Small intestine (tissue), 7 donors: Measurements from ENCODE around the gene DNLZ. TPM values are rescaled to one million over a fixed set of nuclear protein-coding genes. Genes with fewer than 3 reads are reported as not detected.

Experiments used
- DNase-seq, 2 donors: peaks; one replicate each; pipeline versions ENCODE4 v3.0.0 to v3.0.0-alpha.2; 2013
- FAIRE-seq: peaks from 2 replicates; lab custom pipeline; 2012; peaks lifted over from hg19 to GRCh38; lab: Jason Lieb, UNC
- H3K27ac ChIP-seq, 3 donors: one replicate each; pipeline ENCODE4 v1.5.1; 2013; ENCODE audit warnings: low read length in 2 of 3, mild to moderate bottlenecking in 2 of 3, control low read depth in 1 of 3, inconsistent platforms in 1 of 3, low read depth in 1 of 3, moderate library complexity in 1 of 3
- H3K27me3 ChIP-seq, 3 donors: one replicate each; pipeline ENCODE4 v1.6.1; 2013; ENCODE audit warnings: low read length in 3 of 3, inconsistent platforms in 1 of 3; ENCODE audit not compliant: control insufficient read depth in 3 of 3, insufficient read depth in 3 of 3
- H3K36me3 ChIP-seq, 3 donors: one replicate each; pipeline ENCODE4 v1.6.1; 2013; ENCODE audit warnings: low read length in 3 of 3, inconsistent platforms in 1 of 3, low read depth in 1 of 3, mild to moderate bottlenecking in 1 of 3, moderate library complexity in 1 of 3; ENCODE audit not compliant: control insufficient read depth in 3 of 3, insufficient read depth in 2 of 3
- H3K4me1 ChIP-seq, 3 donors: one replicate each; pipeline ENCODE4 v1.6.1; 2013; ENCODE audit warnings: low read length in 2 of 3, inconsistent platforms in 1 of 3, low read depth in 1 of 3, mild to moderate bottlenecking in 1 of 3, moderate library complexity in 1 of 3; ENCODE audit not compliant: control insufficient read depth in 3 of 3, insufficient read depth in 2 of 3
- H3K4me3 ChIP-seq, 3 donors: one replicate each; pipeline ENCODE4 v1.5.1; 2013; ENCODE audit warnings: low read length in 3 of 3, control low read depth in 1 of 3, inconsistent platforms in 1 of 3, low read depth in 1 of 3, mild to moderate bottlenecking in 1 of 3, moderate library complexity in 1 of 3
- H3K9me3 ChIP-seq, 2 donors: one replicate each; pipeline ENCODE4 v1.6.1; 2013; ENCODE audit warnings: low read depth in 1 of 2, low read length in 1 of 2; ENCODE audit not compliant: control insufficient read depth in 2 of 2, insufficient read depth in 1 of 2
- WGBS, 3 donors: extraction: QIAGEN DNeasy Blood & Tissue Kit; methylation state at CpG; one replicate each; pipeline ENCODE4 v1.1.7; 2013; 5-methylcytosine and 5-hydroxymethylcytosine counted together
- polyA plus RNA-seq, 4 donors: library from polyadenylated mRNA; stranded (reverse) in 3 of 4; unstranded in 1 of 4; fragments of 200-250 nt in 3 of 4; fragments of 120-200 nt in 1 of 4; gene quantifications; one replicate each; pipeline versions ENCODE4 v1.2.1 to v1.2.3, GENCODE V29; 2013
- donor health status: healthy with polysubstance abuse.
- donor health status: control.
- donor health status: control.
- donor health status: Bipolar disorder and iron deficiency.
- donor health status: healthy.

The DNLZ gene
- polyA plus RNA-seq, 4 donors: 8.5 to 16.1 (median 11.0) TPM

DNA sequence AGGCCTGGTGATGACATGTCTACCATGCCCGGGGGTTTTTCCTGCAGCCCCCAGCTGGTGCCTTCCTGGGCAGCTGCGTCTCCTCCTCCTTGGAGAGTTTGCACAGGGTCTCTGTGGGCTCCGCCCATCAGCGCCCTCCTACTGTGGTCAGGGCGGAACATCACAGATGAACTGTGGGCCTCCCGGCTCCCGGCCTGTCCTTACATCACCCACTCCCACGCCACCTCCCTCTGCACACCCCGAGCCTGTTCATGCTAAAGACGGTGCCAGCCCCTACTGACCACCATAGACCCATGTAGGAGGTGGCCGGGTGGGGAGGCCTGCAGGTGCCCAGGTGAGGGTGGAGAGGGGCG, 23.6 kb downstream of the DNLZ start:
- H3K36me3 ChIP-seq: peaks cover 0 to 43% (median 0%) of the 10 kb centered on the region in 3 donors
- H3K27me3 ChIP-seq: no peaks in the 10 kb centered on the region
- H3K27ac ChIP-seq: no peak overlapping the region
- H3K4me3 ChIP-seq: no peak overlapping the region
- FAIRE-seq (no peak), DNase-seq (no peak)
- H3K9me3 ChIP-seq: no peaks in the 10 kb centered on the region
- 85 to 87% (median 86%) methylated on average over 12 of the region's 12 CpGs for WGBS, 3 donors
- H3K4me1 ChIP-seq: peaks cover 0 to 19% (median 0%) of the 10 kb centered on the region in 3 donors

DNA sequence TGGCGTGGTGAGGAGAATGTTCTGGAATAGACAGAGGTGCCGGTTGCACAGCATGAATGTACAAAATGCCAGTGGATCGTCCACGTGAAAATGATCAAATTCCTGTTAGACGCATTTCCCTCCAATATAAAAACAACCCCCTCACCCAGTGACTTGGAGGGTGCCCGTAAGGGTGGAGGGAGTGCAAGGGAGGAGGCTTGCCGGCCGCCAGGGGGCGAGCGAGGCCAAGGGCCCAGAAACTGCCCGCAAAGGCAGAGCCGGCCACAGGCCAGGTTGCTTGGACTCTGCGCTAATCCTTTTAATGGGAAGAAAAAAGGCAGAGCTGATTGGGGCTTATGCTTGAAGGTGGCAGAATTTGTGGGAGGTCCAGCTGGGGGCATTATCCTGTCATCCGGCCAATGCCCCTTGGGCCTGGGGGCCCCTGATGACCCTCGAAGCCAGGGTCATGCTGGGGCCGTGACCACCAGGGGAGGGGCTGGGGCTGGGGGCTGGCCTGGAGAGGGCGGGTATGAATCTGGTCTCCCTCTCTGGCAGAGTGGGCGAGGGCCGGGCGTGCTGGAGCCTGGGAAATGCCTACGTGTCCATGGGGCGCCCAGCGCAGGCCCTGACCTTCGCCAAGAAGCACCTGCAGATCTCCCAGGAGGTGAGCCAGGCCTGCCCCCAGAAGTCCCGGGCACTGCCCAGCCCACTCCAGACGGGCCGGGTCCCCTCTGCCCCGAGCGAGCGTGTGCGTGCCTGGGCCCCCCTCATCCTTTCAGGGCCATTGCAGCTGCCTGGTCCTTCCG, 24.2 kb downstream of the DNLZ start:
- Histone ChIP-seq H3K27me3 (no peaks in the 10 kb centered on the region), H3K4me1 (peaks cover 0 to 19% (median 0%) of the 10 kb centered on the region in 3 donors), H3K27ac (no peak overlapping the region), H3K36me3 (peaks cover 0 to 48% (median 0%) of the 10 kb centered on the region in 3 donors), H3K4me3 (no peak overlapping the region), H3K9me3 (no peaks in the 10 kb centered on the region)
- DNase-seq: peak; percentile 74 to 83
- no peak for FAIRE-seq
- WGBS, 3 donors: 46 to 69% (median 55%) methylated on average over 29 to 32 of the region's 32 CpGs

DNA sequence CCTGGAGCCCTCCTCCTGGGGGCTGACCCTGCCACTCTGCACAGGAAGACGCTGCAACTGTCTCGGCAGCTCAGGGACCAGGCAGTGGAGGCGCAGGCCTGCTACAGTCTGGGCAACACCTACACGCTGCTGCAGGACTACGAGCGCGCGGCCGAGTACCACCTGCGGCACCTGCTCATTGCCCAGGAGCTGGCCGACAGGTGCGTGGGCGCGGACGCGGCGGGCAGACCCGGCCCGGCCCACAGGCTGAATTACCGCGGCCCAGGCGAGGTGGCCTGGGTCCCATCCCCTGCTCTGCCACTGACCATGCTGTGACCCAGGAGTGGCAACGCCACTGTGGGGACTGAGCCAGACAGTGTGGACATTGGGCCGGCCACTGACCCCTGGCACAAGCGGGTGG, 25.0 kb downstream of the DNLZ start:
- Histone ChIP-seq H3K36me3 (peaks cover 0 to 52% (median 0%) of the 10 kb centered on the region in 3 donors), H3K4me1 (peaks cover 0 to 16% (median 0%) of the 10 kb centered on the region in 3 donors), H3K9me3 (no peaks in the 10 kb centered on the region), H3K4me3 (no peak overlapping the region), H3K27ac (no peak overlapping the region), H3K27me3 (no peaks in the 10 kb centered on the region)
- no peak for FAIRE-seq
- WGBS, 3 donors: 70 to 91% (median 87%) methylated on average over 22 to 25 of the region's 25 CpGs
- no peak for DNase-seq

DNA sequence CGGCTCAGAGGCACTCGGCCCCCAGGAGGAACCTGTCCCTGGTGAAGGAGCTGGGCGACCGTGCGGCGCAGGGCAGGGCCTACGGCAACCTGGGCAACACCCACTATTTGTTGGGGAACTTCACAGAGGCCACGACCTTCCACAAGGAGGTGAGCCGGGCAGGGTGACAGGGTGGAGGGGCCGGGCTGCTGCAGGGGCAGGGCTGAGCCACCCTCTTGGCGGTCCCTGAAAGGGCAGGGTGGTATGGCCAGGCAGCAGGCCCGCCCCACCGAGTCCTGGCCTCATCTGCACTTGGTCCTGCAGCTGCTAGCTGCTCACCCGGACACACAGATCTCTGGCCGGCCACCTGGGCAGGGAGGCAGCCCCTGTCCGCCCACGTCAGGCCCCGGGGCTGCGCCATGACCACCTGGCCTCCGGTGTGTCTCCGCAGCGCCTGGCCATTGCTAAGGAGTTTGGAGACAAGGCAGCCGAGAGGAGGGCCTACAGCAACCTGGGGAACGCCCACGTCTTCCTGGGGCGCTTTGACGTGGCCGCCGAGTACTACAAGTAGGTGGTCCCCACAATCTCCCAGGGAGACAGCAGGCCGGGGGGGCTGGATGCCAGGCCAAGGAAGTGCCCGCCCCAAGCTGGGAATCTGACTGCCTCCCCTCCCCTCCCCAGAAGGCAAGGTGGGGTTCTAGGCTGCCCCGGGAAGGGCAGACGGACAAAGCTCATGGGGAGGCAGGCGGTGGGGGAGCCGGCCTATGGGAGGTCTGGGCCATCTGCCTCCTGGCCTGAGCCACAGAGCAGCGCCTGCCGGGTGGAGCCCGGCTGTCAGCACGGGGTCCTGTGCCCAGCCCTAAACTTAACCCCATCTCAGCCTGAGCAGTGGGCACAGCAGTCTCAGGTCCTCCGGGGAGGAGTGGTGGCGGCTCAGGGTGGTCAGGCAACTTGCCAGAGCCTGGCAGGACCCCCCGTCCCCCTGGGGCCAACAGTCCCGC, 25.8 kb downstream of the DNLZ start:
- no peaks in the 10 kb centered on the region for H3K27me3 ChIP-seq
- H3K36me3 ChIP-seq: peaks cover 0 to 49% (median 0%) of the 10 kb centered on the region in 3 donors
- no peak for FAIRE-seq
- no peak overlapping the region for H3K4me3 ChIP-seq
- H3K27ac ChIP-seq: no peak overlapping the region
- WGBS, 3 donors: 74 to 84% (median 78%) methylated on average over 39 to 43 of the region's 43 CpGs
- no peak for DNase-seq
- H3K4me1 ChIP-seq: peaks cover 0 to 8% (median 0%) of the 10 kb centered on the region in 3 donors
- no peaks in the 10 kb centered on the region for H3K9me3 ChIP-seq

- Histone ChIP-seq H3K27ac (no peak overlapping the region), H3K9me3 (no peaks in the 10 kb centered on the region), H3K27me3 (no peaks in the 10 kb centered on the region), H3K4me3 (no peak overlapping the region), H3K4me1 (peaks cover 0 to 2% (median 0%) of the 10 kb centered on the region in 3 donors), H3K36me3 (peaks cover 0 to 53% (median 0%) of the 10 kb centered on the region in 3 donors)
- WGBS, 3 donors: 85 to 90% (median 86%) methylated on average over 22 to 23 of the region's 23 CpGs
- FAIRE-seq (no peak), DNase-seq (no peak)
Measured at GRCh38 chr9:136336881-136337280, 26.7 kb downstream of the DNLZ start.

- Histone ChIP-seq H3K27ac (peak overlapping the region in 1 of 3 donors; percentile 41), H3K4me3 (no peak overlapping the region), H3K36me3 (peaks cover 0 to 54% (median 0%) of the 10 kb centered on the region in 3 donors), H3K27me3 (no peaks in the 10 kb centered on the region), H3K4me1 (no peaks in the 10 kb centered on the region), H3K9me3 (no peaks in the 10 kb centered on the region)
- WGBS, 3 donors: 64 to 78% (median 72%) methylated on average over 27 to 30 of the region's 30 CpGs
- FAIRE-seq: no peak
- no peak for DNase-seq
Measured at GRCh38 chr9:136336156-136336870, 27.2 kb downstream of the DNLZ start.

GRCh38 chr9:136335296-136336155, 28.0 kb downstream of the DNLZ start:
- FAIRE-seq (no peak), DNase-seq (no peak)
- Histone ChIP-seq H3K27me3 (no peaks in the 10 kb centered on the region), H3K27ac (no peak overlapping the region), H3K9me3 (no peaks in the 10 kb centered on the region), H3K4me3 (no peak overlapping the region), H3K36me3 (peaks cover 0 to 54% (median 0%) of the 10 kb centered on the region in 3 donors), H3K4me1 (peaks cover 0 to 4% (median 0%) of the 10 kb centered on the region in 3 donors)
- 77 to 84% (median 77%) methylated on average over 25 to 26 of the region's 26 CpGs for WGBS, 3 donors
